Measurements from ENCODE around the gene EFHD1.
"Not testable (repeated sequence)": the region's sequence is repeated elsewhere in the genome, so short reads cannot be mapped to it uniquely, and the experiment has no call there.

The EFHD1 gene

GRCh38 chr2:232691117-232691516, 57.7 kb downstream of the EFHD1 start:
- not testable (repeated sequence) for DNase-seq (ENCODE audit: low read depth, low spot score)

GRCh38 chr2:232693344-232693743, 59.9 kb downstream of the EFHD1 start:
- DNase-seq (ENCODE audit: low read depth, low spot score) = no peak

GRCh38 chr2:232696609-232697058, 63.2 kb downstream of the EFHD1 start:
- no peak for DNase-seq (ENCODE audit: low read depth, low spot score)

- DNase-seq (ENCODE audit: low read depth, low spot score) = peak; percentile 79
These were observed 63.8 kb downstream of the EFHD1 start, which contains the start of gene GIGYF2 for GRCh38 chr2:232697059-232697806. GIGYF2 (plus strand) TSS chr2:232697331; CDS start chr2:232735198, 37,867 bp downstream.

GRCh38 chr2:232697807-232698110, 64.4 kb downstream of the EFHD1 start:
- no peak for DNase-seq (ENCODE audit: low read depth, low spot score)

- no peak for DNase-seq (ENCODE audit: low read depth, low spot score)
These were observed 65.2 kb downstream of the EFHD1 start for GRCh38 chr2:232698556-232699091.

- DNase-seq (ENCODE audit: low read depth, low spot score) = no peak
These were observed 65.7 kb downstream of the EFHD1 start for GRCh38 chr2:232699110-232699509.

GRCh38 chr2:232700154-232700553, 66.8 kb downstream of the EFHD1 start:
- no peak for DNase-seq (ENCODE audit: low read depth, low spot score)

GRCh38 chr2:232707076-232707475, 73.7 kb downstream of the EFHD1 start:
- DNase-seq (ENCODE audit: low read depth, low spot score) = no peak

- DNase-seq (ENCODE audit: low read depth, low spot score) = no peak
These were observed 80.1 kb downstream of the EFHD1 start for GRCh38 chr2:232713505-232713904.

GRCh38 chr2:232714969-232715368, 81.6 kb downstream of the EFHD1 start:
- DNase-seq (ENCODE audit: low read depth, low spot score) = no peak

- DNase-seq (ENCODE audit: low read depth, low spot score) = not testable (repeated sequence)
These were observed 86.7 kb downstream of the EFHD1 start for GRCh38 chr2:232720056-232720455.

GRCh38 chr2:232721261-232721660, 87.9 kb downstream of the EFHD1 start:
- DNase-seq (ENCODE audit: low read depth, low spot score) = no peak

- DNase-seq (ENCODE audit: low read depth, low spot score) = no peak
These were observed 88.5 kb downstream of the EFHD1 start for GRCh38 chr2:232721882-232722281.

GRCh38 chr2:232723027-232723426, 89.6 kb downstream of the EFHD1 start:
- no peak for DNase-seq (ENCODE audit: low read depth, low spot score)

GRCh38 chr2:232728785-232729184, 95.4 kb downstream of the EFHD1 start:
- DNase-seq (ENCODE audit: low read depth, low spot score) = no peak

GRCh38 chr2:232731470-232731869, 98.1 kb downstream of the EFHD1 start:
- no peak for DNase-seq (ENCODE audit: low read depth, low spot score)
